IPS-11a (cell line): Measurements from ENCODE around the gene RBMY1B.
"Not testable (repeated sequence)": the region's sequence is repeated elsewhere in the genome, so short reads cannot be mapped to it uniquely, and the experiment has no call there.

ENCODE experiments used
- H3K4me3 ChIP-seq: one replicate; pipeline ENCODE4 v1.5.1; 2013; ENCODE audit warnings: low read depth, low read length, control low read depth

RBMY1B gene

GRCh38 chrY:21511038-21511437 lies at the start of gene RBMY1B:
Gene RBMY1B (plus strand): TSS chrY:21511338. CDS start chrY:21513351, 2,013 bp downstream.
- H3K4me3 ChIP-seq = not testable (repeated sequence)

GRCh38 chrY:21462915-21463314 lies 48.2 kb upstream of the RBMY1B start:
- H3K4me3 ChIP-seq = not testable (repeated sequence)

GRCh38 chrY:21482967-21483366 lies 28.2 kb upstream of the RBMY1B start:
- no peak overlapping the region for H3K4me3 ChIP-seq

- H3K4me3 ChIP-seq = not testable (repeated sequence)
Observed at GRCh38 chrY:21534579-21534978, 23.4 kb downstream of the RBMY1B start, which contains the start of gene RBMY1A1. Gene RBMY1A1 (plus strand): TSS chrY:21534879. CDS start chrY:21536892, 2,013 bp downstream.

GRCh38 chrY:21559316-21559984 lies 48.3 kb downstream of the RBMY1B start:
- not testable (repeated sequence) for H3K4me3 ChIP-seq
